Right ventricle myocardium superior (tissue), 1 donor: Measurements from ENCODE around the gene GOLGA2. TPM values are rescaled to one million over a fixed set of nuclear protein-coding genes. Genes with fewer than 3 reads are reported as not detected.
"Not testable (repeated sequence)": the region's sequence is repeated elsewhere in the genome, so short reads cannot be mapped to it uniquely, and the experiment has no call there.

Experiments
- ATAC-seq: fragments of 200-7000 bp; cut with Tn5 transposase; one replicate; pipeline ENCODE4 v1.9.1; 2020; ENCODE audit warnings: mild to moderate bottlenecking; ENCODE audit not compliant: poor library complexity
- DNase-seq: peaks from one replicate; pipeline ENCODE4 v3.0.0-alpha.2; 2020
- intact Hi-C: fragments of 100-400 bp; cut with DNase I; formaldehyde crosslinking; loops from one replicate; pipeline ENCODE4 v1.11.2; 2022
- total RNA-seq: library from RNA; stranded (reverse); fragmentation: NEBNext Ultra II Directional; extraction: Animal tissue kit (Norgen Biotek cat#: 25700); gene quantifications from one replicate; pipeline ENCODE4 v1.2.1, GENCODE V29; 2021
- donor health status: DM: no; HTN: yes; CAD: no; lungs with severe emphysema.

Gene GOLGA2
- total RNA-seq, 1 donor from 2014 or later: 77.7 TPM

- intact Hi-C loops: no loop called here
Measured at GRCh38 chr9:128297221-128297773, 21.5 kb upstream of the GOLGA2 start.

GRCh38 chr9:128296340-128297220 is 20.8 kb upstream of the GOLGA2 start:
- DNase-seq (no peak), ATAC-seq (no peak)
- intact Hi-C loops: no loop called here

More at GRCh38 chr9:128297221-128297773, 21.5 kb upstream of the GOLGA2 start:
- DNase-seq: no peak
- ATAC-seq: no peak

- ATAC-seq (no peak), DNase-seq (no peak)
- intact Hi-C loops: loop anchor here (2.0 kb wide), 1 partner anchor 47 kb away; the partner anchor contains the start of gene SLC27A4
Measured at GRCh38 chr9:128294142-128294541, 18.3 kb upstream of the GOLGA2 start.

- DNase-seq (no peak), ATAC-seq (no peak)
- intact Hi-C loops: no loop called here
Measured at GRCh38 chr9:128293091-128293490, 17.3 kb upstream of the GOLGA2 start.

- ATAC-seq (no peak), DNase-seq (no peak)
- intact Hi-C loops: no loop called here
Measured at GRCh38 chr9:128292009-128292408, 16.2 kb upstream of the GOLGA2 start.

- ATAC-seq (no peak), DNase-seq (no peak)
- intact Hi-C loops: no loop called here
Measured at GRCh38 chr9:128288273-128289004, 12.6 kb upstream of the GOLGA2 start.

- ATAC-seq (peak; percentile 87), DNase-seq (peak; percentile 70)
- intact Hi-C loops: no loop called here
Measured at GRCh38 chr9:128286440-128286839, 10.6 kb upstream of the GOLGA2 start.

- ATAC-seq (no peak), DNase-seq (no peak)
- intact Hi-C loops: no loop called here
Measured at GRCh38 chr9:128285033-128285784, 9.4 kb upstream of the GOLGA2 start.

GRCh38 chr9:128282500-128282899 is 6.7 kb upstream of the GOLGA2 start:
- ATAC-seq: no peak
- no peak for DNase-seq
- intact Hi-C loops: no loop called here

GRCh38 chr9:128280084-128280622 is 4.3 kb upstream of the GOLGA2 start:
- intact Hi-C loops: no loop called here
- no peak for ATAC-seq
- no peak for DNase-seq

- DNase-seq, intact Hi-C loops: not testable (repeated sequence)
Measured at GRCh38 chr9:128279088-128280073, 3.6 kb upstream of the GOLGA2 start.

GRCh38 chr9:128276574-128277270 is 915 bp upstream of the GOLGA2 start:
- ATAC-seq: peak; percentile 11
- intact Hi-C loops: no loop called here
- no peak for DNase-seq

More at GRCh38 chr9:128279088-128280073, 3.6 kb upstream of the GOLGA2 start:
- not testable (repeated sequence) for ATAC-seq

GRCh38 chr9:128276008-128276573 is 284 bp upstream of the GOLGA2 start, which contains the start of gene SWI5:
Gene SWI5, plus strand, starts transcription at chr9:128276276.
- intact Hi-C loops: no loop called here
- peak; percentile 98 for ATAC-seq
- DNase-seq: peak; percentile 100

GRCh38 chr9:128274245-128274644 is 1.6 kb downstream of the GOLGA2 start:
- no peak for ATAC-seq
- no peak for DNase-seq
- intact Hi-C loops: no loop called here

- intact Hi-C loops: no loop called here
- ATAC-seq (no peak), DNase-seq (no peak)
Measured at GRCh38 chr9:128271512-128271911, 4.3 kb downstream of the GOLGA2 start.

GRCh38 chr9:128271112-128271511 is 4.7 kb downstream of the GOLGA2 start:
- intact Hi-C loops: no loop called here
- DNase-seq (no peak), ATAC-seq (no peak)
